HG03460 (cell line): ENCODE data around the gene CA9.
"Not testable (repeated sequence)": the region's sequence is repeated elsewhere in the genome, so short reads cannot be mapped to it uniquely, and the experiment has no call there.

Source experiments
- ATAC-seq: cut with Tn5 transposase; IDR thresholded peaks from one replicate; pipeline ENCODE4 v1.9.1; 2021; ENCODE audit not compliant: unreplicated experiment

Gene CA9

DNA sequence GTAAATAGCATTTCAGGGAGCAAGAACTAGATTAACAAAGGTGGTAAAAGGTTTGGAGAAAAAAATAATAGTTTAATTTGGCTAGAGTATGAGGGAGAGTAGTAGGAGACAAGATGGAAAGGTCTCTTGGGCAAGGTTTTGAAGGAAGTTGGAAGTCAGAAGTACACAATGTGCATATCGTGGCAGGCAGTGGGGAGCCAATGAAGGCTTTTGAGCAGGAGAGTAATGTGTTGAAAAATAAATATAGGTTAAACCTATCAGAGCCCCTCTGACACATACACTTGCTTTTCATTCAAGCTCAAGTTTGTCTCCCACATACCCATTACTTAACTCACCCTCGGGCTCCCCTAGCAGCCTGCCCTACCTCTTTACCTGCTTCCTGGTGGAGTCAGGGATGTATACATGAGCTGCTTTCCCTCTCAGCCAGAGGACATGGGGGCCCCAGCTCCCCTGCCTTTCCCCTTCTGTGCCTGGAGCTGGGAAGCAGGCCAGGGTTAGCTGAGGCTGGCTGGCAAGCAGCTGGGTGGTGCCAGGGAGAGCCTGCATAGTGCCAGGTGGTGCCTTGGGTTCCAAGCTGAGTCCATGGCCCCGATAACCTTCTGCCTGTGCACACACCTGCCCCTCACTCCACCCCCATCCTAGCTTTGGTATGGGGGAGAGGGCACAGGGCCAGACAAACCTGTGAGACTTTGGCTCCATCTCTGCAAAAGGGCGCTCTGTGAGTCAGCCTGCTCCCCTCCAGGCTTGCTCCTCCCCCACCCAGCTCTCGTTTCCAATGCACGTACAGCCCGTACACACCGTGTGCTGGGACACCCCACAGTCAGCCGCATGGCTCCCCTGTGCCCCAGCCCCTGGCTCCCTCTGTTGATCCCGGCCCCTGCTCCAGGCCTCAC, at the start of gene CA9:
Gene CA9, plus strand, starts transcription at position 797 of the 893 bp plus-strand sequence. Its CDS starts 32 bp downstream, at position 829.
- no peak for ATAC-seq

- ATAC-seq = no peak
These were observed 46.2 kb upstream of the CA9 start for GRCh38 chr9:35627575-35627974.

DNA sequence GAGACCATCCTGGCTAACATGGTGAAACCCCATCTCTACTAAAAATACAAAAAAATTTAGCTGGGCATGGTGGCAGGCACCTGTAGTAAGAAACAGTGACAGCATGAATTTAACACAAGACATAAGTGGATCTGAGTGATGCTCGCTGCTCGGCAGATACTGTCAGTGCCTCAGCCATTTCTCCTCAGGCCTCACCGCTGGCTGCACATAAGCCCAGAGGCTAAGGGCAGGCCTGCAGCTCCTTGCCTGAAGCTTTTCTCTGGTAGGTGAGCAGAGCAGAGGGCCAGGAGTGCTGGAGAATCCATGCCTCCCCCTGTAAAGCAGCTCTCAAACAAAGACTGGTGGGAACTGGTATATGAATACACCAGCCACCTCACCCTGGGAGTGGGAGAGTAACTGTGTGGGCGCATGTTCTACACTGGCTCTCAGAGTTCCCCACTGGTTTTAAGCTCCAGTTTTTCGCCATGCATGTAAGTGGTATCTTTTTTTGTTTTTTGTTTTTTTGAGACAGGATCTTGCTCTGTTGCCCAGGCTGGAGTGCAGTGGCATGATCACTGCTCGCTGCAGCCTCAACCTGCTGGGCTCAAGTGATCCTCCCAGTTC, 45.2 kb upstream of the CA9 start:
- ATAC-seq = no peak

GRCh38 chr9:35629597-35629996, 44.1 kb upstream of the CA9 start:
- ATAC-seq = no peak

- no peak for ATAC-seq
These were observed 38.0 kb upstream of the CA9 start for GRCh38 chr9:35635730-35636129.

GRCh38 chr9:35636135-35636876, 37.4 kb upstream of the CA9 start:
- ATAC-seq = no peak

DNA sequence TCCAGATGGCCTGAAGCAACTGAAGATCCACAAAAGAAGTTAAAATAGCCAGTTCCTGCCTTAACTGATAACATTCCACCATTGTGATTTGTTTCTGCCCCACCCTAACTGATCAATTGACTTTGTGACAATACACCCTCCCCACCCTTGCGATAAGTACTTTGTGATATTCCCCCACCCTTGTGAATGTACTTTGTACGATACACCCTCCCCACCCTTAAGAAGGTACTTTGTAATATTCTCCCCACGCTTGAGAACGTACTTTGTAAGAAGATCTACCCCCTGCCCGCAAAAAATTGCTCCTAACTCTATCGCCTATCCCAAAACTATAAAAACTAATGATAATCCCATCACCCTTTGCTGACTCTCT, 36.9 kb upstream of the CA9 start:
- ATAC-seq = not testable (repeated sequence)

GRCh38 chr9:35637427-35637955, 36.2 kb upstream of the CA9 start:
- ATAC-seq = not testable (repeated sequence)

- not testable (repeated sequence) for ATAC-seq
These were observed 35.0 kb upstream of the CA9 start for GRCh38 chr9:35638751-35639150.

GRCh38 chr9:35639225-35639624, 34.5 kb upstream of the CA9 start:
- not testable (repeated sequence) for ATAC-seq

DNA sequence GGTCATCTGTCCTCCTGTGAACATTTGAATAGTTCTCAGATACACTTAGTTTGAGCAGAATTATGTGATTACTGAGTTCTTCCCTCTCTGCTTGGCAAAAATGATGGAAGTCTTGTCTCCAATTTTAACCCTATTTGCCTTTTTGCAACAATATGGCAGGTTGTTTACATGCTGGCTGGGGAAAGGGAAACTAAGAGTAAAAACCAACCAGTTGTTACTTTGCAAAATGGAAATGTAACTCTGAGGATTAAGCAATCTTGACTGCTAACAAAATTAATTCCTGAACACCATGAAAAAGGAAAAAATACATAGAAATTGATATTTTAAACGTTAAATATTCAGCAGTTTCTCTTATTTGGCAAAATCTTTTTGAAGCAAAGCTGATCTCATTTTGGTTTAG, 34.1 kb upstream of the CA9 start:
- no peak for ATAC-seq

DNA sequence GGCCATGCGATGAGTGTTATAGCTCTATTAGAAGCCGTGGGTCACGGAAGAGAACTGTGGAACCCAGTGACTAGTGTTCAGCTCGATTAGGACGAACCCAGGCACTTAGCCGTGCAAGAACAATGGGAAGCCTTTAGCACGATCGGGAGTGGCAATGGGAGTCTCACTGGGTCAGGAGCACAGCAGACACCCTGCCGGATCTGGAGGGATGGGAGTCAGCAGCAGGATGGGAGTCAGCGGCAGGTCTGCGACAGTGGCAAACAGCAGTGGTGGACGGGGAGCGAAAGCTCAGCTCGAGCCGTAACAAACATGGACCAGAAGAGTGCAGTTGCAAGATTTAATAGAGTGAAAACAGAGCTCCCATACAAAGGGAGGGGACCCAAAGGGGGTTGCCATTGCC, 33.3 kb upstream of the CA9 start:
- ATAC-seq = not testable (repeated sequence)

DNA sequence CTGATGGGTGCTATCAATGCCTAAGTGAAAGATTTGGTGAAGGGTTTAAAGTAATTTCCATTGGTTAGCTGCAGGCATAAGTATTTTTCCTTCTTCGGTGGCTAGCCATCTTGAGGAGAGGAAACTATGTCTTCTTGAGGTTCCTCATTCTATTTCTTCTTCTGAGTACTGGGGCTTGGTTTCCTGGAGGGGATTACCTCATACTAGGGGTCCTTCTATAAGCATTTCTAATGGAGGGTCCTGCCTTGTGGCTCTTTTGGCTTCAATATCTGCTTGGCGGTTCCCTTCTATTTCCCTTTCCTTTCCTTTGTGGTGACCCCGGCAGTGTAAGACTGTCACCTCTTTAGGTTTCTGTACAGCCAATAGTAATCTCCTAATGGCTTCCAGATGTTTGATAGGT, 32.2 kb upstream of the CA9 start:
- ATAC-seq = not testable (repeated sequence)

GRCh38 chr9:35643046-35643445, 30.7 kb upstream of the CA9 start:
- ATAC-seq = no peak

DNA sequence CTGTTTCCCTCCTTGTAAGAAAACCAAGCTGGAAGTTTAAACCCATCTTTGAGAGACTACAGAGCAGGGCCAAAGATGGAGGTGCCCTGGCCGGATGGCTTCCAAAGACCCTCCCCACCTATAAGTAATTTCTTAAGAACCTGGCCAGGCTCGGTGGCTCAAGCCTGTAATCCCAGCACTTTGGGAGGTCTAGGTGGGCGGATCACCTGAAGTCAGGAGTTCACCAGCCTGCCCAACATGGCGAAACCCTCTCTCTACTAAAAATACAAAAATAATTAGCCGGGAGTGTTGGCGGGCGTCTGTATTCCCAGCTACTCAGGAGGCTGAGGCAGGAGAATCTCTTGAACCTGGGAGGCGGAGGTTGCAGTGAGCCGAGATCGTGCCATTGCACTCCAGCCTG, 28.0 kb upstream of the CA9 start:
- not testable (repeated sequence) for ATAC-seq

- no peak for ATAC-seq
These were observed 27.6 kb upstream of the CA9 start for GRCh38 chr9:35646153-35646532.

DNA sequence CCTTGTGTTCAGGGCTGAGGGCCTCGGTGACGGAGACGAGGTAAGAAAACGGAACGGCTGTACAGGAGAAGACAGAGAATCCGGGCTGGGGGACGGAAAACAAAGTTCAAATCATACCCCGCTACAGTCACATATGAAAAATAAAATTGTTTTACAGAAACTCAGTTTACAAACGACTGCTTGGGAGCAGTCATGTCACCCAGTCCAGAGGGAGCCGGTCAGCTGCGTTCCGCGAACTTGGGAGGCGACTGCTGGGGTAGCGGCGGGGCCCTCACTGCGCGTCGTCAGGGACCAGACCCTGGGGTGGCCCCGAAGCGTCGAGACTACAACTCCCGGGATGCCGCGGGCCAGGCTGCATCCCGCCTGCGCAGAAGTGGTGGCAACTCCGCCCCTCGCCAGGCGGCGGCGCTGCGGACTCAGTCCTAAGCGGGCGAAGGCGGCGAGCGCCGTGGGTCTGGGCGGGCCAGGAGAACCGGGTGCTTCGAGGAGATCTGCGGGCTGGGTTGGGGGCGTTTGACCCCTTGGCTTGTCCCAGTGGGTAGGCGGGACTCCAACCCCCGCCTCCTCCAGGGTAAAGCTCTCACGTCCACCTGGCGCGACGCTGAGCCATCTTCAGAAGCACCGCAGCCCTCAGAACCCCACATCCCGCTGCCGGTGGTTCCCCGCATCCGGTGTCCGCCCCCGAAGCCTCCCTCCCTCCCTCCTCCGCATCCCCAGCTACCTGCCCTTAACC, 27.0 kb upstream of the CA9 start:
- peak; percentile 80 for ATAC-seq

- ATAC-seq = no peak
These were observed 24.0 kb upstream of the CA9 start for GRCh38 chr9:35649431-35650340.

- no peak for ATAC-seq
These were observed 23.2 kb upstream of the CA9 start, which contains the start of gene SIT1 for GRCh38 chr9:35650341-35651158. Gene SIT1 (minus strand): TSS chr9:35650931. CDS start chr9:35650853, 78 bp downstream.
